ENCODE data around the gene ZNF560.

- no peak for TF ChIP-seq ZFP30 (CRISPR knock-in tag; IDR thresholded peaks at IDR 0.05)
- no peak for TF ChIP-seq CREB5 (CRISPR knock-in tag; IDR thresholded peaks at IDR 0.05; ENCODE audit: low read depth)
- no peak for TF ChIP-seq GLIS3 (CRISPR knock-in tag; IDR thresholded peaks at IDR 0.05)
- peak; percentile 58; the same call in 1 of the 2 replicates for TF ChIP-seq ZFP3 (CRISPR knock-in tag; IDR thresholded peaks at IDR 0.05)
- TF ChIP-seq ISL1 (CRISPR knock-in tag; IDR thresholded peaks at IDR 0.05), result no peak
- no peak for TF ChIP-seq CSRNP3 (CRISPR knock-in tag; IDR thresholded peaks at IDR 0.05)
- no peak for TF ChIP-seq ZC3H10 (CRISPR knock-in tag; IDR thresholded peaks at IDR 0.05)
- no peak for TF ChIP-seq ESRRG (CRISPR knock-in tag; IDR thresholded peaks at IDR 0.05)
- TF ChIP-seq, protein P1, sequence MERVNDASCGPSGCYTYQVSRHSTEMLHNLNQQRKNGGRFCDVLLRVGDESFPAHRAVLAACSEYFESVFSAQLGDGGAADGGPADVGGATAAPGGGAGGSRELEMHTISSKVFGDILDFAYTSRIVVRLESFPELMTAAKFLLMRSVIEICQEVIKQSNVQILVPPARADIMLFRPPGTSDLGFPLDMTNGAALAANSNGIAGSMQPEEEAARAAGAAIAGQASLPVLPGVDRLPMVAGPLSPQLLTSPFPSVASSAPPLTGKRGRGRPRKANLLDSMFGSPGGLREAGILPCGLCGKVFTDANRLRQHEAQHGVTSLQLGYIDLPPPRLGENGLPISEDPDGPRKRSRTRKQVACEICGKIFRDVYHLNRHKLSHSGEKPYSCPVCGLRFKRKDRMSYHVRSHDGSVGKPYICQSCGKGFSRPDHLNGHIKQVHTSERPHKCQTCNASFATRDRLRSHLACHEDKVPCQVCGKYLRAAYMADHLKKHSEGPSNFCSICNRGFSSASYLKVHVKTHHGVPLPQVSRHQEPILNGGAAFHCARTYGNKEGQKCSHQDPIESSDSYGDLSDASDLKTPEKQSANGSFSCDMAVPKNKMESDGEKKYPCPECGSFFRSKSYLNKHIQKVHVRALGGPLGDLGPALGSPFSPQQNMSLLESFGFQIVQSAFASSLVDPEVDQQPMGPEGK (CRISPR knock-in tag; IDR thresholded peaks at IDR 0.05; ENCODE audit: borderline replicate concordance), result no peak
- TF ChIP-seq CSDC2 (CRISPR knock-in tag; IDR thresholded peaks at IDR 0.05), result no peak
- TF ChIP-seq OSR1 (CRISPR knock-in tag; IDR thresholded peaks at IDR 0.05), result no peak
- TF ChIP-seq, protein P2, sequence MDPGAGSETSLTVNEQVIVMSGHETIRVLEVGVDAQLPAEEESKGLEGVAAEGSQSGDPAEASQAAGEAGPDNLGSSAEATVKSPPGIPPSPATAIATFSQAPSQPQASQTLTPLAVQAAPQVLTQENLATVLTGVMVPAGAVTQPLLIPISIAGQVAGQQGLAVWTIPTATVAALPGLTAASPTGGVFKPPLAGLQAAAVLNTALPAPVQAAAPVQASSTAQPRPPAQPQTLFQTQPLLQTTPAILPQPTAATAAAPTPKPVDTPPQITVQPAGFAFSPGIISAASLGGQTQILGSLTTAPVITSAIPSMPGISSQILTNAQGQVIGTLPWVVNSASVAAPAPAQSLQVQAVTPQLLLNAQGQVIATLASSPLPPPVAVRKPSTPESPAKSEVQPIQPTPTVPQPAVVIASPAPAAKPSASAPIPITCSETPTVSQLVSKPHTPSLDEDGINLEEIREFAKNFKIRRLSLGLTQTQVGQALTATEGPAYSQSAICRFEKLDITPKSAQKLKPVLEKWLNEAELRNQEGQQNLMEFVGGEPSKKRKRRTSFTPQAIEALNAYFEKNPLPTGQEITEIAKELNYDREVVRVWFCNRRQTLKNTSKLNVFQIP (CRISPR knock-in tag; IDR thresholded peaks at IDR 0.05; ENCODE audit: borderline replicate concordance, low read depth), result no peak
- TF ChIP-seq RARB (CRISPR knock-in tag; IDR thresholded peaks at IDR 0.05), result no peak
- TF ChIP-seq ZNF70 (CRISPR knock-in tag; IDR thresholded peaks at IDR 0.05), result no peak
Observed at GRCh38 chr19:9538183-9539058, 40.0 kb upstream of the ZNF560 start, which contains the start of gene ZNF426.

All from SK-N-SH treated with all-trans-retinoic acid at 6 μM for 48 hours (cell line).